ENCODE measurements around the gene PCDHA1.
A peak's percentile ranks its signal among the peaks of the same experiment; 100 is the strongest.

Gene PCDHA1

DNA sequence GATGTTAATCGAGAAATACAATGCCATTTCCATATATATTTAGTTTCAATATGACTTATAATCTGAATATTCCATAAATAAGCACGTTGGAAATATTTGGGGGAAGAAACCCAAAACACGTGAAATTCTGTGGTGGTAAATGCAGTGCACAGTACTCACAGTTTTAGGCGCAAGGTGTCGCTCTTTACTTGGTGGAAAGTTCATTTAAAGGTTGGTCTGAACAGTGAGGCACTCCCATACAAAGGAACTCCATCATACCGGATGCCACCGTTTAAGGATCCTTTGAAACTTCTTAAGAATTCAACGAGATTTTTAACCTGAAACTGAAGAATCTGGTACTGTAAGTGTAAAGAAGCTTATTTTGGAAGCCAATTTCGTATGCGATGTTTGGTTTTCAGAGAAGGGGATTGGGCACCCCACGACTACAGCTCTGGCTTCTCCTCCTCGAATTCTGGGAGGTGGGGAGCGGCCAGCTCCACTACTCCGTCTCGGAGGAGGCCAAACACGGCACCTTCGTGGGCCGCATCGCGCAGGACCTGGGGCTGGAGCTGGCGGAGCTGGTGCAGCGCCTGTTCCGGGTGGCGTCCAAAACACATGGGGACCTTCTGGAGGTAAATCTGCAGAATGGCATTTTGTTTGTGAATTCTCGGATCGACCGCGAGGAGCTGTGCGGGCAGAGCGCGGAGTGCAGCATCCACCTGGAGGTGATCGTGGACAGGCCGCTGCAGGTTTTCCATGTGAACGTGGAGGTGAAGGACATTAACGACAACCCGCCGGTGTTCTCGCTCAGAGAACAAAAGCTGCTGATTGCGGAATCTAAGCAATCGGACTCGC lies 83.0 kb downstream of the PCDHA1 start, which contains the start of gene PCDHA11:
Gene PCDHA11, plus strand, starts transcription at position 237 of the 834 bp plus-strand sequence. Its CDS starts 147 bp downstream, at position 384.
- H2AK5ac ChIP-seq (ENCODE audit: low read length): no peak within 1 kb of the TSS
- H2BK12ac ChIP-seq (ENCODE audit: low read length): no peak within 1 kb of the TSS
- no peak for DNase-seq
- H4K12ac ChIP-seq (ENCODE audit: low read depth, low read length): peak within 1 kb of the TSS; percentile 70
- no peaks in the 10 kb centered on the region for H3K27me3 ChIP-seq (ENCODE audit: insufficient read depth, low read length)
- peak within 1 kb of the TSS; percentile 75 for H3K4me3 ChIP-seq (ENCODE audit: low read depth, low read length)
- H3K79me2 ChIP-seq (ENCODE audit: control insufficient read depth, insufficient read depth, low read length, poor library complexity): no peaks in the 10 kb centered on the region
- H3K9ac ChIP-seq (ENCODE audit: low read length): peak within 1 kb of the TSS; percentile 60
- H3K18ac ChIP-seq (ENCODE audit: low read length): no peak within 1 kb of the TSS
- no CpG with 5 or more reads among the region's 41 CpGs for WGBS (ENCODE audit: extremely low coverage, insufficient coverage, insufficient read length)
- no peak within 1 kb of the TSS for H2AFZ ChIP-seq (ENCODE audit: insufficient read depth, low read length, poor library complexity)
- H3K9me3 ChIP-seq (ENCODE audit: insufficient read depth, low read depth, low read length): peaks cover 8% of the 10 kb centered on the region
- H2BK120ac ChIP-seq (ENCODE audit: insufficient read depth, low read length, poor library complexity): no peak within 1 kb of the TSS
- H3K14ac ChIP-seq (ENCODE audit: low read length): peak within 1 kb of the TSS; percentile 40
- H2BK5ac ChIP-seq (ENCODE audit: low read depth, low read length, poor library complexity): no peak within 1 kb of the TSS
- peak within 1 kb of the TSS; percentile 58 for H4K8ac ChIP-seq (ENCODE audit: low read depth, low read length)
- H3K4me1 ChIP-seq (ENCODE audit: control insufficient read depth in 1 of 2, insufficient read depth in 2 of 2, low read length in 2 of 2): no peaks in the 10 kb centered on the region
- peaks cover 13 to 15% of the 10 kb centered on the region in 2 experiments for H3K36me3 ChIP-seq (ENCODE audit: control insufficient read depth in 1 of 2, insufficient read depth in 2 of 2, low read length in 2 of 2)
- no peak within 1 kb of the TSS for H3K4ac ChIP-seq (ENCODE audit: low read depth, low read length)
- H3K27ac ChIP-seq (ENCODE audit: low read depth, low read length): no peak within 1 kb of the TSS
- H3K79me1 ChIP-seq (ENCODE audit: low read length): no peaks in the 10 kb centered on the region
- H3K4me2 ChIP-seq (ENCODE audit: low read length): peak within 1 kb of the TSS; percentile 72
- H4K91ac ChIP-seq (ENCODE audit: low read depth, low read length): peak within 1 kb of the TSS; percentile 35
- H3K23ac ChIP-seq (ENCODE audit: low read length): no peak within 1 kb of the TSS

- Histone ChIP-seq H3K27me3 (ENCODE audit: insufficient read depth, low read length) (no peaks in the 10 kb centered on the region), H3K27ac (ENCODE audit: low read depth, low read length) (no peak overlapping the region), H4K91ac (ENCODE audit: low read depth, low read length) (no peak overlapping the region), H3K79me1 (ENCODE audit: low read length) (no peaks in the 10 kb centered on the region), H3K4me1 (ENCODE audit: control insufficient read depth in 1 of 2, insufficient read depth in 2 of 2, low read length in 2 of 2) (no peaks in the 10 kb centered on the region), H3K4me2 (ENCODE audit: low read length) (peak overlapping the region; percentile 72), H4K12ac (ENCODE audit: low read depth, low read length) (peak overlapping the region; percentile 70), H3K9ac (ENCODE audit: low read length) (no peak overlapping the region), H3K4me3 (ENCODE audit: low read depth, low read length) (peak overlapping the region; percentile 75), H2BK5ac (ENCODE audit: low read depth, low read length, poor library complexity) (no peak overlapping the region), H2AK5ac (ENCODE audit: low read length) (no peak overlapping the region), H3K9me3 (ENCODE audit: insufficient read depth, low read depth, low read length) (peaks cover 8% of the 10 kb centered on the region), H3K36me3 (ENCODE audit: control insufficient read depth in 1 of 2, insufficient read depth in 2 of 2, low read length in 2 of 2) (peaks cover 13 to 15% of the 10 kb centered on the region in 2 experiments), H3K23ac (ENCODE audit: low read length) (no peak overlapping the region), H3K4ac (ENCODE audit: low read depth, low read length) (no peak overlapping the region), H4K8ac (ENCODE audit: low read depth, low read length) (no peak overlapping the region), H3K18ac (ENCODE audit: low read length) (no peak overlapping the region), H2AFZ (ENCODE audit: insufficient read depth, low read length, poor library complexity) (no peak overlapping the region), H2BK12ac (ENCODE audit: low read length) (no peak overlapping the region), H2BK120ac (ENCODE audit: insufficient read depth, low read length, poor library complexity) (no peak overlapping the region), H3K14ac (ENCODE audit: low read length) (no peak overlapping the region), H3K79me2 (ENCODE audit: control insufficient read depth, insufficient read depth, low read length, poor library complexity) (no peaks in the 10 kb centered on the region)
- WGBS (ENCODE audit: extremely low coverage, insufficient coverage, insufficient read length): no CpG with 5 or more reads among the region's 5 CpGs
- DNase-seq: no peak
Measured at GRCh38 chr5:140869555-140869886, 83.6 kb downstream of the PCDHA1 start.

DNA sequence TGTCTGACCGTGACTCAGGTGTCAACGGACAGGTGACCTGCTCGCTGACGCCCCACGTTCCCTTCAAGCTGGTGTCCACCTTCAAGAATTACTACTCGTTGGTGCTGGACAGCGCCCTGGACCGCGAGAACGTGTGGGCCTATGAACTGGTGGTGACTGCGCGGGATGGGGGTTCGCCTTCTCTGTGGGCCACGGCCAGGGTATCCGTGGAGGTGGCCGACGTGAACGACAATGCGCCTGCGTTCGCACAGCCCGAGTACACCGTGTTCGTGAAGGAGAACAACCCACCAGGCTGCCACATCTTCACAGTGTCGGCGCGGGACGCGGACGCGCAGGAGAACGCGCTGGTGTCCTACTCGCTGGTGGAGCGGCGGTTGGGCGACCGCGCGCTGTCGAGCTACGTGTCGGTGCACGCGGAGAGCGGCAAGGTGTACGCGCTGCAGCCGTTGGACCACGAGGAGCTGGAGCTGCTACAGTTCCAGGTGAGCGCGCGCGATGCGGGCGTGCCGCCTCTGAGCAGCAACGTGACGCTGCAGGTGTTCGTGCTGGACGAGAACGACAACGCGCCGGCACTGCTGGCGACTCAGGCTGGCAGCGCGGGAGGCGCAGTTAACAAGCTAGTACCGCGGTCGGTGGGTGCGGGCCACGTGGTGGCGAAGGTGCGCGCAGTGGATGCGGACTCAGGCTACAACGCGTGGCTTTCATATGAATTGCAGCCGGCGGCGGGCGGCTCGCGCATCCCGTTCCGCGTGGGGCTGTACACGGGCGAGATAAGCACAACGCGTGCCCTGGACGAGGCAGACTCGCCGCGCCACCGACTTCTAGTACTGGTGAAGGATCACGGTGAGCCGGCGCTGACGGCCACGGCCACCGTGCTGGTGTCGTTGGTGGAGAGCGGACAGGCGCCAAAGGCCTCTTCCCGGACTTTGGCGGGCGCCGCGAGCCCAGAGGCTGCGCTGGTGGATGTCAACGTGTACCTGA lies 84.6 kb downstream of the PCDHA1 start:
- Histone ChIP-seq H3K79me2 (ENCODE audit: control insufficient read depth, insufficient read depth, low read length, poor library complexity) (peaks cover 2% of the 10 kb centered on the region), H3K36me3 (ENCODE audit: control insufficient read depth in 1 of 2, insufficient read depth in 2 of 2, low read length in 2 of 2) (peaks cover 13 to 15% of the 10 kb centered on the region in 2 experiments)

More for the DNA sequence above, 84.6 kb downstream of the PCDHA1 start:
- Histone ChIP-seq H4K91ac (ENCODE audit: low read depth, low read length) (no peak overlapping the region), H3K79me1 (ENCODE audit: low read length) (no peaks in the 10 kb centered on the region), H3K4me1 (ENCODE audit: control insufficient read depth in 1 of 2, insufficient read depth in 2 of 2, low read length in 2 of 2) (no peaks in the 10 kb centered on the region), H4K8ac (ENCODE audit: low read depth, low read length) (no peak overlapping the region), H2BK120ac (ENCODE audit: insufficient read depth, low read length, poor library complexity) (no peak overlapping the region), H3K9ac (ENCODE audit: low read length) (no peak overlapping the region), H3K9me3 (ENCODE audit: insufficient read depth, low read depth, low read length) (peaks cover 8% of the 10 kb centered on the region), H3K4ac (ENCODE audit: low read depth, low read length) (no peak overlapping the region), H3K27me3 (ENCODE audit: insufficient read depth, low read length) (no peaks in the 10 kb centered on the region), H3K27ac (ENCODE audit: low read depth, low read length) (no peak overlapping the region), H3K4me3 (ENCODE audit: low read depth, low read length) (peak overlapping the region; percentile 34), H3K18ac (ENCODE audit: low read length) (no peak overlapping the region), H3K14ac (ENCODE audit: low read length) (no peak overlapping the region), H3K23ac (ENCODE audit: low read length) (no peak overlapping the region), H4K12ac (ENCODE audit: low read depth, low read length) (no peak overlapping the region), H2BK5ac (ENCODE audit: low read depth, low read length, poor library complexity) (no peak overlapping the region), H3K4me2 (ENCODE audit: low read length) (no peak overlapping the region), H2AK5ac (ENCODE audit: low read length) (no peak overlapping the region), H2BK12ac (ENCODE audit: low read length) (no peak overlapping the region), H2AFZ (ENCODE audit: insufficient read depth, low read length, poor library complexity) (no peak overlapping the region)
- WGBS (ENCODE audit: extremely low coverage, insufficient coverage, insufficient read length): no CpG with 5 or more reads among the region's 114 CpGs
- DNase-seq: no peak

All from trophoblast cell (in vitro differentiated cells and primary cell).